GM21576 (cell line): ENCODE data around the gene TOMM5.
"Not testable (repeated sequence)": the region's sequence is repeated elsewhere in the genome, so short reads cannot be mapped to it uniquely, and the experiment has no call there.

ENCODE experiments used
- ATAC-seq: cut with Tn5 transposase; IDR thresholded peaks from one replicate; pipeline ENCODE4 v1.9.1; 2021; ENCODE audit warnings: mild to moderate bottlenecking, moderate library complexity; ENCODE audit not compliant: unreplicated experiment

TOMM5 gene

DNA sequence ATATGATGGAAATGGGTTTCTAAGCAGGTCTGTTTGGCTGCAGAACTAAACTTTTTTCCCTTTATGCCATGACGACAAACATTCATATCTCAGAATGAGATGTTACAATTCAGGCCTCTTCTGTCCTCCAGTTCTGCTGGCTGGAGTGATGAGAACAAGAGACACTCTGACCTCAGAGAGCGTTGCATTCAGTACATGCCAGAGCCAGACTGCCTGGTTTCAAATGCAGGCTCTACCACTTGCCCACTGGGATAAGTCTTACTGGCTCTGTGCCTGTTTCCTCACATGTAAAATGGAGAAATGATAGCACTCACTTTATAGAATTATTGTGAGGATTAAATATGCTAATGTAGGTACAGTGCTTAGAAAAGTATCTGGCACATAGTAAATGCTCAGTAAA is 24.8 kb upstream of the TOMM5 start:
- no peak for ATAC-seq

DNA sequence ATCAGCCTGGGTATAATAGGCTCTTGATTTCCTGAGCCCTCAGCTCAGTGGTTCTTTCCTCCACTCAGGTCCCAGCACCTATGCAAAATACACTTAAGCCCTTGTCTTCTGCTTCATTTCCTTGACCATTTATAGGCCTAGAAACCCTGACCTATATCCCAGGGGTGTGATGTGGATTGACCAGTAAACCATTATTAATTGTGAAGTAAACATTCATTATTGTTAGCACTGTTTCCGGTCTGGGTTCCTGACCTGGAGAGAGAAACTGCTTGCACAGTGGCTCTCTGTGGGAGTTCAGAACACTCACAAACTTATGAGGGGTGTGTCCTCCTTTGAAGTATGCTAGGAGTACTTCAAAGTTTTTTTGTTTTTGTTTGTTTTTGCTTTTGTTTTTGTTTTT is 19.6 kb upstream of the TOMM5 start:
- ATAC-seq = no peak

DNA sequence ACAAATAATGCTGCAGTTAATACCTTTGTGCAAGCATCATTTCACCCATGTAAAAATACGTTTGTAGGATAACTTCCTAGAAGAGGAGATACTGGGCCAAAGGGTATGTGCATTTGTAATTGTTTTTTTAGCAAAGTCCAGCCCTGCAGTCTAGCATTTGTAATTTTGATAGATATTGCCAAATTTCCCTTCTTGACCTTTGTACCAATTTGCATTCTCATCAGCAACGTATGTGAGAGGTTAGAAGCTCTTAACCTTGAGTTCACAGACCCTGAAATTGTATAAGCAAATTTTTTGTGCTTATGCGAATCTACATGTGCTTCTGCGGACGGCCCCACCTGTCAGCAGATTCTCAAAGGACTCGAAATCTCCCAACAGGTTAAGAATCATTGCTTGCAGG is 18.6 kb upstream of the TOMM5 start:
- no peak for ATAC-seq

DNA sequence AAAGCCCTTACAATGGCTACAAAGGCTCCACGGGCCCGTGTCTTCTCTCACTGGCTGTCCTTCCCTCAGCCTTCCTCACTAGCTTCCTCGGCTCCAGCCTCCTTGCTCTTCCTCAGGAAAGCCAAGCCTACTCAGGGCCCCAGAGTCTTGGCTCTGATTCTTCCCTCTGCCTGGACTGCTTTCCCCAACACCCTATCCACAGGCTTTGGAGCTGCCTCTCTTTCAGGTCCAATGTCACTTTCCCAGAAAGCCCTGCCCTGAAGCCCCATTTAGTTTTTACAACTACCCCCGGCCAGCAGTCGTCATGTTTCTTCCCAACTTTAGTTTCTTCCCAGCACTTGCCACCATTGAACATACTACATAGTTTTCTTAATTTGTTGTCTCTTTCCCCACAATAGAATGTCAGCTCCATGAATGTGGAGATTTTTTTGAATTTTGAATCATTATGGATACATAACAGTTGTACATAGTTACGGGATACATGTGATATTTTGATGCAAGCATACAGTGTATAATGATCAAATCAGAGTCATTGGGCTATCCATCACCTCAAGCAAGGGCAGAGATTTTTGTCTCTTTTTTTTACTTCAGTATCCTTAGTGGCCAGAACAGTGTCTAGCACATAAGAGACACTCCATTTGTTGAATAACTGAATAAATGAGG is 17.5 kb upstream of the TOMM5 start:
- ATAC-seq = no peak

DNA sequence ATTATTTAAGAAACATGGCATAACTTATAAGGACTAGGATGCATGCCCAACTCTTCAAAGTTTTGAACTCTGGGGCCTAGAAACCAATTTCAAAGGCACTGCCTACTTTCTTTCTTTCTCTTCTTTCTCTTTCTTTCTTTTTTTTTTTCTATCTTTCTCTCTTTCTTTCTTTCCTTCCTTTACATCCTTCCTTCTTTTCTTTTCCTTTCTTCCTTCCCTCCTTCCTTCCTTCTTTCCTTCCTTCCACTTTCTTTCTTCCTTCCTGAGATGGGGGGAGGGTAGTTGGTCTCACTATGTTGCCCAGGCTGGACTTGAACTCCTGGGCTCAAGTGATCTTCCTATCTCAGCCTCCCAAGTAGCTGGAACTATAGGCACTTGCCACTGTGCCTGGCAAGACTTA is 15.9 kb upstream of the TOMM5 start:
- no peak for ATAC-seq

DNA sequence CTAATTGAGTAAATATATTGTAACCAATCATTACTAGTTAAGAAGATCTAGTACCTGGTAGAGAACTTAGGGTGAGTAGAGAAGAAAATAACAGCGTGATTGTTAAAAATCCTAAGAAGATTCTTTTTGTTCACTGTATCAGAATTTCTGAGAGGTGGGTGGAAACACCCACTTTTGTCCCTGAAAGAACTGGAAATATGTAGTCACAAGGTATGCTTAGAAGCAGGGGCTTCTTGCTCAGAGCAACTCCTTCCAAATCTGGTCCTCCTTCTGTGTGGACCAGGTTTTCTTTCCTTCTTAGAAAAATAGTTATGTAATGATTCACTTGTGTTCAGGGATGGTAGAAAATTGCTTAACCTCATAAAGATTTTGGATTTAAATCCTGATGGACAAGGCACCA is 11.9 kb upstream of the TOMM5 start:
- ATAC-seq = no peak

DNA sequence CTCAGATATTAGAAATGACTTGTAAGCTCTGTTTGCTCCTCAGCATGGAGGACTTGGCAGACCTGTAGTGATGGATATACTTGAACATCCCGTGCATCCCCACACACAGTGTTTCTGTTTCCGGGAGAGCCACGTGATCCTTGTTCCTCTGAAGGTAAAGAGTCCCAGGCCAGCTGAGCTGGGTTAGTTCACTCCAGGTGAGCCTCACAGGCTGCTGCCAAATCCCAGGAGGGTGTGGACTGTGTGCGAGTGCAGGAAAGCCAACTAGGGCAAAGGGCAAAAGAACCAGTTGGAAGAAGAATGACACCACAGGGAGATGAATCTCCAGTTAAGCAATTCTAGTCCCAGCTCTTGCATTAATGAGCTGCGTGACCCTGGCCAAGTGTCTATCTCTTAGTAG is 10.4 kb upstream of the TOMM5 start:
- no peak for ATAC-seq

DNA sequence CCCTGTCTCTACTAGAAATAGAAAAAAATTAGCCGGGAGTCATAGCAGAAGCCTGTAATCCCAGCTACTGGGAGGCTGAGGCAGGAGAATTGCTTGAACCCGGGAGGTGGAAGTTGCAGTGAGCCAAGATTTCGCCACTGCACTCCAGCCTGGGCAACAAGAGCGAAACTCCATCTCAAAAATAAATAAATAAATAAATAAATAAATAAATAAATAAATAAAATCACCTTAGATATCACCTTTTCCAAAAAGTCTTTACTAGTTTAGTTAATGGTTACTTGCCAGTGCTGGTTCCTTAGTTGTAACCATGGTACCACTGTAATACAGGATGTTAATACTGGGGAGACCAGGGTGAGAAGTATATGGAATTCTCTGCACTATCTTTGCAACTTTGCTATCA is 9.7 kb upstream of the TOMM5 start:
- ATAC-seq = not testable (repeated sequence)

DNA sequence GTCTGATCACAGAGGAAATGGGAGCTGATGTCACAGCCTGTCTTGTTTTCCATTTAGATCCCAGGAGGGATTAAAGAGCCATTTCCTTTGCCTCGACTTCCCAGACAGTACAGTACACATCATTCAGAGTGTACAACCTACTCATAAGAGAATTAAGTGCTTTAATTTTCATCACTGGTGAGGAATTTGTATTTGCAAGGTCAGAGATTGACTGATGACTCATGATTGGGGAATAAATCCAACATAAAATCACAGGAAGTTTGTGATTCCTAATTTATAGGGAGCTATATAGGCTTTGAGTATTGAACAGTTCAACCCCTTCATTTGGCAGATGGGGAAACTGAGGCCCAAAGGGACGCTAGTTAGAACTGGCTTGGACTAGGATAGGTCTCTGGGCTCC is 4.1 kb upstream of the TOMM5 start:
- ATAC-seq = no peak

DNA sequence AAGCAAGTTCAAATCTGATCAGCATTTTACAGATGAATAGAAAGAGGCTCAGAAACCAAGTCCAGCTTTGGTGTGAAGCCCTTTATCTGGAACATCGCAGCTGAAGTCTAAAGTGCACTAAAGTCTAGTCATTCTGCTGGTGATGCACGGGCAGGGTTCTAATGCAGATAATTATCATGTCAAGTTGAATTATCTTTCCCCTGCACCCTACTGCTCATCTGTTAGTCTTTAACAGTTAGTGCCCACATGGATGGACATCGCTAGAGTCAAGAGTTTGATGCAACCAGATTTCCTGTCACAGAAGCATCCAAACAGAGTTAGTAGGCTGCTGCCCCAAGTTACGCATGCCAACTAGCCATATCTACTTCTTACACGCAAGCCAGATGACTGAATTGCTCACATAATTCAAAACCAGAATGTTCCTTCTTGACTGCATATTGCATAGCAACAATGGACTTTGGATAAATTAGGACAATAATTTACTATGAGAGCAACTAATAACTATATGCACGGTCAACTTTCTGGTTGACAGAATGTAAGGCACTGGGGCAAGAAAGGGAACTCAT is 1.6 kb upstream of the TOMM5 start:
- ATAC-seq = no peak

DNA sequence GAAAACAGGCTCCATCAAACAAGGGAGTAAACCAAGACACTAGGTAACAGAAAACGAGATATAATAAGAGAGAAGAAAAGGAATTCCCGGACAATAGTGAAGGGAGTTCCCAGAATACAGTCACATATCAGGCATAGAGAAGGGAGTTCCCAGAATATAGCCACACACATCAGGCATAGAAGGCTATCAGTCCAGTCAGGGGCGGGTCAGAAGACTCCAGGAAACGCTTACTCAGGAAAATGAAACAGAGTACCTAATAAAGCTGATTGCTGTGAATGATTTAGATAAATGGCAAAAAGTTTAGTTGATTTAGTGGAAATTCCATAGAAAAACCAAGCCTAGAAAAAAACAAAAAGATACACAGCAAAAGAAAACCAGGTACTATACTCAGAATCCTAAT is 4.9 kb downstream of the TOMM5 start:
- ATAC-seq = no peak

DNA sequence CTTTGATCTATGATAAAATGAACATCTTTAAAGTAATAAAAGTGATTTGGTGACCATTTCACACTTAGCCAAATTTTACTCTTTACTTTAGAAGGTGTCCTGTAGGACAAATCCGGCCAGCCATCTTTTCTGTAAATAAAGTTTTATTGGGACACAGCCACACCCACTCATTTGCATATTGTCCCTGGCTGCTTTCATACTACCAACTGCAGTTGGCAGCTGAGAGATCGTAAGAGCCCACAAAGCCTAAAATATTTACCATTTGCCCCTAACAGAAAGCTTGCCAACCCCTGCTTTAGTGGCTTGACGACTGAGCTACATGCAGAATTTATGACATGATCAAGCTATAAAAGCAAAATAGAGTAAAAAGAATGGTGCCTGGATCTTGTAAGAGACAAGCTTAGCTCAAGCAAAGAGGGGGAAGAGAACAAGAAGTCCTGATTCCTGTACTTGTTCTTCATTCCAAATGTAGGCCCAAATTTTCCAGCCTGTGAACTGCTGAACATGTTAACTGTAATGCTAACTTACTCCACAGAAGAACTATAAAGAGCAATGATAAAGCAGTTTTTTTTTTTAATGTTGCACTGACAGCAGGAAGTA is 8.8 kb downstream of the TOMM5 start:
- no peak for ATAC-seq

DNA sequence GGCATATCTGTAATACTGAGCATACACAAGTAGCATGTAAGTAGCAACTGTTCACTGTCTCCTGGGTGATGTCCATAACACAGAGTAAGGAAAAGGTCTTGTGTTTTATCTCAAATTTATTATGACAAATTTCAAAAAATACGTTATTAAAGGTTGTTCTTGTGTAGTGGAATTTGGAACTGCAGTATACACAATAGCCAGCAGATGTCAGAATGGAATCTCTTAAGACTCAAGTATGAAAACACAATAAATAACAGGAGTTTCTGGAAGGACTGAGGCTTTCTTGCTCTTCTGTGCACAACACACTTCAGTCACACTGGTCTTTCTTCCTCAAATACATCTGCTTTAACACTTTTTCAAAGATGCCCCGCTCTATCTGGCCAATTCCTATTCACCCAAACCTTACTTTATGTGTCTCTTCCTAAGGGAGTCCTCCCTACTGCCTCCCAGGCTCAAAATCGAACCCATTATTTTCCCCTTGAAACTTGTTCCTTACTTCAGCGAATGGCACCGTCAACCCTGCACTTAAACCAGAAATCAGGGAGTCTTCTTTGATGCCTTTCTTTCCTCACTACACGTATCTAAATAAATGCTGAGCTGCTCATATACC is 9.7 kb downstream of the TOMM5 start:
- ATAC-seq = no peak

DNA sequence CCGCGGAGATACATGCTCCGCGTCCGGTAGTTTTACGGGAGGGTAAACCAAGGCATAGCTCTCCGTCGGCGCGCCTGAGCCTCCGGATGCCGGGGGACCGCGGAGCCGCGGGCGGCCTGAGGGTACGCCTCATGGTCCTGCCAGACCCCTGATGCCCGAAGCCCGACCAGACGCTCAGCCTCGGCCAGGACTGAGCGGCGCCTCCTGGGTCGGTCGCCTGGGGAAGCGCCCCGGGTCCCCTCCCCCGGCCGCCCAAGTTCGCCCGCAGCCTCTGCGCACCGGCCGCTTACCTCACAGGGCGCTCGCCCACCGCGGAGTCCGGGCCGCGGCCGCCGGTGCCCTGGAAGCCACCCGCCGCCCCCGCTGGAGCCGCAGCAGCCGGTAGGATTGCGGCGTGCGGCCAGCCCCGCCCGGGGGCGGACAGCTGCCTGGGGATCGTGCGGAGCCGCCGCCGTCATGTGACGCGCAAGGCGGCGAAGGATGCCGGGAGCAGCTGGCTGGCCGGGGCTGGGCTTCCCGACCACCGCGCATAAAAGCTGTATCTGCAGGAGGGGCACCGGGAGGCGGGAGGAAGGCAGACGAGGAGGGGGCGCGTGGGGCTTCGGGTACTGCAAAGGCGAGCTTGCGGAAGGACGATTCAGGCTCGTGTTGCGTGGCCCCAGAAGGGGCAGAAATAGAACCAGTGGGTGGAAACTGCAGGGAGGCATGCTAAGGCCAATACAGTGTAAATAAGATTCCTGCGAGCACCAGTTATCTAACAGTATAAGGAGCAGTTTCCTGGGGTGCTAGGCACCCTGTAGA is 16.3 kb downstream of the TOMM5 start, which contains the start of gene FBXO10:
Gene FBXO10, minus strand, starts transcription at position 460 of the 801 bp plus-strand sequence. CDS start 34,612 bp downstream, outside the sequence.
- peak; percentile 74 for ATAC-seq

DNA sequence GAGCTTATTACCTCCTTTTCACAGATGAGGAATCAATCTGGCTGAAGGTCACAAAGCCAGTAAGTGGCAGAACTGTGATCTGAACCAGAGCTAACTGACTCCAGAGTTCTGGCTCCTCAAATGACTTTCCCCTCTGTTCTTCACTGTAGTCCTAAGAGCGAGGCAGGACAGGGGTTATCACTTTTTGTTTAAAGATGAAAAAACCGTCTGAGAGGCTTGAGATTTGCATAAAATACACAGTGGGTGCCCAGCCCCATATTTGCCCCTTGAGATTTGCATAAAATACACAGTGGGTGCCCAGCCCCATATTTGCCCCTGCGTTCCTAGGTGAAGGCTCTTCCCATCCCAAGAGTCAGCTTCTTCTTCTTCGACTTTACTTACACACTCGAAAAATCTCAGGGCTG is 16.9 kb downstream of the TOMM5 start:
- peak; percentile 46 for ATAC-seq

DNA sequence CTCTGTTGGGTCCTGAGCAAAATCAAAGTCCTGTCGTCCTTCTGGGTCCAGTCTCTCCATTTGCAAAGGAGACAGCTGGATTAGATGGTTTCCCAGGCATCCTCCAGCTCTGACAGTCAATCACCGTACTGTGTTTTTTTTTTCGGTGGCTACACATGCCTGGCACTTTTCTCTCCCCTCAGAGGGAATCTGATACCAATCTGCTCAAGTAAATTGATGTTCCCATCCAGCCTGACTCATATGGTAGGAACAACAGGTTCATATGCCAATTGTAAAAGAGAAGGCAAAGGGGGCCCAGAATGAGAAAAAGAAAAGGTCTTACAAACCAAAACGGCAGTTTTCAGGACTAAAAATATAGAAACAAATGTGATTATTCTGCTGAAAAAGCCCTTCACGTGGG is 17.4 kb downstream of the TOMM5 start:
- ATAC-seq = no peak

DNA sequence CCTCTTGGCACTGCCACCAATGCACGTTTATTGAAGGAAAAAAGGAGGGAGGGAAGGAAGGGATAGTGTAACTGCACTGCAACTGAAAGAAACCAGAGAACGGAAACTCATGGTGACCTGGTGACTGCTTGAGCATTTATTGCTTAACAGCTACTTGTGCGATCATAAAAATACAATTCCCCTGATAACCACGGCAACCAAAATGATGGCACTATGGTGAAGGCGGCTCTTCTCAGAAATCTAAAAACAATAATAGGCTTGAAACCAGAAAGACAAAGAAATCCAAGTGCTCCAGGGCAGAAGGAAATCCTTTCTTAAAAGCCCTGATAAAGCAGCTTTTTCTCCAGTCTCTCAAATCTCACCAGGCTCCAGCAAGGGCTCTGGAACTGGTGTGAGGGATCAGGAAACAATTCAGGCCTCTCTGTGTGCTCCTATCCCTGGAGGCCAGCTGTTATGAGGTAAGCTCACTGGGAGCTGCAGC is 18.1 kb downstream of the TOMM5 start:
- ATAC-seq = no peak

DNA sequence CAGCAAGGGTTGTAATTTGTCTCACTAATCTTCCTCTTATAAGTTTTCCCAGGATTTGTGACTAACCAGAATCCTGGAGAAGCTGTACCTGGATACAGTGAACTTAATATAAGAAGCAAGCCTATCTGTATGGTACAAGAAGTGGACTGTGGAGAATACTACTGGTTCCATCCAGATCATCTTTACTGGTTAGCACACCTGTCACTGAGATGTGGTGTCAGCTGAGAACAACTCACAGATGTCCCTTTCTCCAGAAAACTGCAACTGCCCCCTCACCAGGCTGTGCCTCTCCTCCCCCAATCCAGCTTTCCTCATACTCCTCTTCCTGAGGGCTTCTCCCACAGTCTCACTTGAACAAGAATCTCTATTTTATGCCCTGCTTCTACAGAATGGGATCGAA is 21.1 kb downstream of the TOMM5 start:
- no peak for ATAC-seq

DNA sequence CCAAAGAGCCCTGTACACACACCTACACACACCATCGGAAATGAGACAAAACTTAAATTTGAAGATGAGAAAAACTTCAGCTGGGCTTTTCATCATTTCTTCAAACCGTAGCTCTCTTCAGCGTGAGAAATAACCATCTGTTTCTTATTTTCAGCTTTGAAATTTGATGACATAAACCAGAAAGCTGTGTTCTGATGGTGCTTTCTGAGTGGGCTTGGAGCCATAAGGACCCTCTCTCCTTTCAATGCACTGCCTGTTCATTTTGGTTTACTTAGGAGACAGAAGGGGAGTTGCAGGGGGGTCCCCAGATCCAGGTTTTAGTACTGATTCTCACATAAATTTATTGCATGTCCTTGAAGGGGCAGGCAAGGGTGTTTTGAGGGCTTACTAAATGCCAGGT is 25.7 kb downstream of the TOMM5 start:
- no peak for ATAC-seq

DNA sequence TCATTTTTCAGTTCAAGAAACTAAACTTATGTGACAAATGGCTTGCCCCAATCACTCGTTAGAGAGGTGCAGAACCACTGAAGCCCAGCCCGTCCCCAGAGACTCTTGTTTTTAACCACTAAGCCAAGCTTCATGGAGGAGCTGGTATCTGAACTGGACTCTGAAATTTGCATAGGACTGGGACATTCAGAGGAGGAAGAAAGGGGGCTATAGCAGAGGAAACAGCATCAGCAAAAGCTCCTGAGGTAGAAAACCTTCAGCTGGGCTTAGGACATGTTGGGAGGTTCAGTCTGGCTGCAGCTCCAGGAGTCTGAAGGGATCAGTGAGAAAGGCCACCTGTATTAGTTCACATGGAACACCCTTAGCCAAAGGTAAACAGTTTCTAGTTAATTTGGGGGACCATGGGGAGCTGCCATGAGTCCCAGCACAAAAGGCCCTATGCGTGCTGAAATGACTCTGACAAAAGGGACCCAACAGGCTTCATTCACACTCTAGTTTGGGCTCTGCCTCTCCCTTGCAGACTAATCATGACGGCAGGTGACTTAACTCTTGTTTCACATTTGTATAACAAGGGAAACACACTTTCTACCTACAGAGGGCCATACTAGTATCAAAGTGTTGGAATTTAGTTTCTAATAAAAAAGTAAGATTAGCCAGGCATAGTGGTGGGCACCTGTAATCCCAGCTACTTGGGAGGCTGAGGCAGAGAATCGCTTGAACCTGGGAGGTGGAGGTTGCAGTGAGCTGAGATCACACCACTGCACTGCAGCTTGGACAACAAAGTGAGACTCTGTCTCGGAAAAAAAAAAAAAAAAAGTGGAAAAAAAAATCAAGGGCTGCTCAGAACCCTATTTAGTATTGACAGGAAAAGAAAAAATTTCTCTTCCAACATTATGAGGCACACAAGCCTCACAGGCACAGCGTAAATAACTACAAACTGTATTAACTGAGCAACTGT is 26.5 kb downstream of the TOMM5 start:
- peak; percentile 64 for ATAC-seq
